Breast epithelium (tissue), 4 donors: ENCODE measurements around the gene RNU6-9. TPM values are rescaled to one million over a fixed set of nuclear protein-coding genes. Genes with fewer than 3 reads are reported as not detected.

Experiments
- DNase-seq, 2 donors: peaks; one replicate each; pipeline ENCODE4 v3.0.0-alpha.2; 2019; ENCODE audit warnings: low spot score in 2 of 2
- H3K27ac ChIP-seq, 2 donors: fragments of 200-600 bp; sonication (generic) in 1 of 2; one replicate each; pipeline ENCODE4 v1.5.1; 2016 to 2019; ENCODE audit warnings: mild to moderate bottlenecking in 1 of 2
- H3K27me3 ChIP-seq, 2 donors: fragments of 200-600 bp; sonication (generic) in 1 of 2; one replicate each; pipeline versions ENCODE4 v1.5.1 to v1.6.0; 2017 to 2019; ENCODE audit warnings: control low read depth in 1 of 2, mild to moderate bottlenecking in 1 of 2
- H3K36me3 ChIP-seq: fragments of 200-600 bp; one replicate; pipeline ENCODE4 v1.5.1; 2019
- H3K4me1 ChIP-seq, 2 donors: fragments of 200-600 bp; sonication (generic); one replicate each; pipeline ENCODE4 v1.5.1; 2016 to 2019; ENCODE audit warnings: control low read depth in 1 of 2
- H3K4me3 ChIP-seq, 3 donors: fragments of 200-600 bp; sonication (generic); 1 replicate in 2 of 3; 2 replicates in 1 of 3; pipeline ENCODE4 v1.5.1; 2016 to 2019; ENCODE audit warnings: mild to moderate bottlenecking in 3 of 3, moderate library complexity in 2 of 3
- H3K9me3 ChIP-seq, 2 donors: fragments of 200-600 bp; sonication (generic) in 1 of 2; one replicate each; pipeline ENCODE4 v1.5.1; 2016 to 2019; ENCODE audit warnings: control low read depth in 1 of 2
- CTCF ChIP-seq, 3 donors: fragments of 450-650 bp; IDR thresholded peaks; one replicate each; pipeline ENCODE4 v1.5.1; 2016 to 2017; ENCODE audit warnings: antibody characterized with exemption in 3 of 3, mild to moderate bottlenecking in 3 of 3, moderate library complexity in 3 of 3
- POLR2A ChIP-seq: fragments of 450-650 bp; IDR thresholded peaks from one replicate; pipeline ENCODE4 v1.6.1; 2016; ENCODE audit warnings: antibody characterized with exemption, mild to moderate bottlenecking, moderate library complexity
- POLR2AphosphoS5 ChIP-seq, 3 donors: sonication (generic); formaldehyde crosslinking; IDR thresholded peaks; one replicate each; pipeline ENCODE4 v1.6.1; 2017; ENCODE audit warnings: antibody characterized with exemption in 3 of 3
- intact Hi-C: fragments of 100-400 bp; cut with DNase I; formaldehyde crosslinking; loops from one replicate; pipeline ENCODE4 v1.15.1; 2023; ENCODE audit warnings: low total_unique reads
- total RNA-seq, 3 donors: library from RNA; depleted of rRNA; stranded (reverse); fragments of >200 nt; gene quantifications; one replicate each; pipeline ENCODE4 v1.1.0, GENCODE V29; 2016

The RNU6-9 gene
- total RNA-seq, 3 donors from 2014 or later = not detected

GRCh38 chr19:911197-912033 is 18.1 kb downstream of the RNU6-9 start:
- intact Hi-C loops = no loop called here
- no peak for DNase-seq
- H3K27ac ChIP-seq = peak overlapping the region; percentile 96 to 98

GRCh38 chr19:912181-913079 is 19.1 kb downstream of the RNU6-9 start:
- H3K27me3 ChIP-seq = peaks cover 0 to 6% of the 10 kb centered on the region in 2 donors
- peaks cover 3 to 8% of the 10 kb centered on the region in 2 donors for H3K4me1 ChIP-seq
- H3K27ac ChIP-seq = peak overlapping the region; percentile 96 to 98
- TF ChIP-seq POLR2AphosphoS5 (IDR thresholded peaks at IDR 0.05) (no peak), POLR2A (no peak), CTCF (IDR thresholded peaks at IDR 0.05) (no peak)
- peak overlapping the region; percentile 80 to 98 (median 85) for H3K4me3 ChIP-seq
- no peaks in the 10 kb centered on the region for H3K9me3 ChIP-seq
- H3K36me3 ChIP-seq = no peaks in the 10 kb centered on the region
- intact Hi-C loops = no loop called here
- peak in 1 of 2 donors; percentile 41 for DNase-seq

More at GRCh38 chr19:911197-912033, 18.1 kb downstream of the RNU6-9 start:
- Histone ChIP-seq H3K36me3 (no peaks in the 10 kb centered on the region), H3K4me3 (peak overlapping the region in 1 of 3 donors; percentile 98), H3K9me3 (no peaks in the 10 kb centered on the region), H3K27me3 (no peaks in the 10 kb centered on the region), H3K4me1 (peaks cover 3 to 6% of the 10 kb centered on the region in 2 donors)
- TF ChIP-seq POLR2AphosphoS5 (IDR thresholded peaks at IDR 0.05) = no peak
- TF ChIP-seq POLR2A = no peak
- no peak for TF ChIP-seq CTCF (IDR thresholded peaks at IDR 0.05)

GRCh38 chr19:913080-913748 is 19.9 kb downstream of the RNU6-9 start, which contains the start of gene R3HDM4:
TSS of gene R3HDM4 (minus strand) at chr19:913219. CDS start at chr19:913157, 62 bp downstream.
- TF ChIP-seq POLR2AphosphoS5 (IDR thresholded peaks at IDR 0.05) (peak; percentile 35 to 72 (median 39)), POLR2A (no peak), CTCF (IDR thresholded peaks at IDR 0.05) (no peak)
- no peaks in the 10 kb centered on the region for H3K9me3 ChIP-seq
- H3K4me1 ChIP-seq = peaks cover 3 to 16% of the 10 kb centered on the region in 2 donors
- H3K27me3 ChIP-seq = peaks cover 5 to 8% of the 10 kb centered on the region in 2 donors
- peak within 1 kb of the TSS; percentile 80 to 98 (median 85) for H3K4me3 ChIP-seq
- intact Hi-C loops = no loop called here
- H3K27ac ChIP-seq = peak within 1 kb of the TSS; percentile 96 to 98
- H3K36me3 ChIP-seq = no peaks in the 10 kb centered on the region
- peak; percentile 76 to 84 for DNase-seq

GRCh38 chr19:916645-917322 is 23.5 kb downstream of the RNU6-9 start:
- intact Hi-C loops = loop anchor here (5.0 kb wide), 2 partner anchors 59 to 149 kb away; partner anchors contain the start of gene CFD
- H3K27ac ChIP-seq = no peak overlapping the region
- no peaks in the 10 kb centered on the region for H3K36me3 ChIP-seq
- DNase-seq = no peak
- peaks cover 14 to 31% of the 10 kb centered on the region in 2 donors for H3K4me1 ChIP-seq
- no peak for TF ChIP-seq CTCF (IDR thresholded peaks at IDR 0.05)
- TF ChIP-seq POLR2AphosphoS5 (IDR thresholded peaks at IDR 0.05) = no peak
- TF ChIP-seq POLR2A = no peak
- H3K27me3 ChIP-seq = peaks cover 19 to 36% of the 10 kb centered on the region in 2 donors
- peak overlapping the region; percentile 13 to 71 (median 47) for H3K4me3 ChIP-seq
- H3K9me3 ChIP-seq = no peaks in the 10 kb centered on the region
